Dermis microvascular lymphatic vessel endothelial cell (primary cell): Measurements from ENCODE around the gene NBPF3. TPM values are rescaled to one million over a fixed set of nuclear protein-coding genes. Genes with fewer than 3 reads are reported as not detected.
"Not testable (repeated sequence)": the region's sequence is repeated elsewhere in the genome, so short reads cannot be mapped to it uniquely, and the experiment has no call there.

Experiments used
- DNase-seq, 2 donors: peaks; one replicate each; pipeline versions ENCODE4 v3.0.0 to v3.0.0-alpha.2; 2010; ENCODE audit warnings: low read depth in 2 of 2
- total RNA-seq: library from RNA; depleted of rRNA; stranded (reverse); fragments of >200 nt; gene quantifications from 2 replicates; pipeline ENCODE4 v1.2.1, GENCODE V29; 2014

NBPF3 gene
- 7.4 and 11.0 TPM in 2 replicates for total RNA-seq

GRCh38 chr1:21439721-21440629 is at the start of gene NBPF3:
Gene NBPF3 (plus strand): TSS chr1:21440137. CDS start chr1:21445087, 4,950 bp downstream.
- peak; percentile 66 to 87 for DNase-seq

GRCh38 chr1:21391497-21391896 is 48.4 kb upstream of the NBPF3 start:
- DNase-seq, result no peak

GRCh38 chr1:21392587-21393263 is 47.2 kb upstream of the NBPF3 start:
- no peak for DNase-seq

- DNase-seq, result no peak
Observed at GRCh38 chr1:21396516-21396915, 43.4 kb upstream of the NBPF3 start.

- DNase-seq, result peak; percentile 39 to 66
Observed at GRCh38 chr1:21397813-21398188, 42.1 kb upstream of the NBPF3 start.

GRCh38 chr1:21401726-21402346 is 38.1 kb upstream of the NBPF3 start:
- DNase-seq, result not testable (repeated sequence)

GRCh38 chr1:21406659-21407058 is 33.3 kb upstream of the NBPF3 start:
- DNase-seq, result no peak

- not testable (repeated sequence) for DNase-seq
Observed at GRCh38 chr1:21409897-21410296, 30.0 kb upstream of the NBPF3 start.

- DNase-seq, result no peak
Observed at GRCh38 chr1:21414015-21414414, 25.9 kb upstream of the NBPF3 start.

GRCh38 chr1:21420378-21420777 is 19.6 kb upstream of the NBPF3 start:
- not testable (repeated sequence) for DNase-seq

GRCh38 chr1:21421307-21421706 is 18.6 kb upstream of the NBPF3 start:
- not testable (repeated sequence) for DNase-seq

GRCh38 chr1:21427798-21428480 is 12.0 kb upstream of the NBPF3 start:
- DNase-seq, result not testable (repeated sequence)

GRCh38 chr1:21428481-21429073 is 11.4 kb upstream of the NBPF3 start:
- not testable (repeated sequence) for DNase-seq

GRCh38 chr1:21429210-21429609 is 10.7 kb upstream of the NBPF3 start:
- DNase-seq, result not testable (repeated sequence)

- DNase-seq, result not testable (repeated sequence)
Observed at GRCh38 chr1:21430875-21431274, 9.1 kb upstream of the NBPF3 start.

GRCh38 chr1:21434394-21434793 is 5.5 kb upstream of the NBPF3 start:
- DNase-seq, result no peak

- no peak for DNase-seq
Observed at GRCh38 chr1:21435646-21436487, 4.1 kb upstream of the NBPF3 start.

GRCh38 chr1:21436488-21437340 is 3.2 kb upstream of the NBPF3 start:
- DNase-seq, result no peak

- no peak for DNase-seq
Observed at GRCh38 chr1:21437341-21437640, 2.6 kb upstream of the NBPF3 start.
